CD4-positive, alpha-beta T cell (primary cell): ENCODE measurements around the gene ITPKB. TPM values are rescaled to one million over a fixed set of nuclear protein-coding genes. Genes with fewer than 3 reads are reported as not detected.

Experiments used
- ATAC-seq: fragments of 200-7000 bp; cut with Tn5 transposase; one replicate; pipeline ENCODE4 v1.10.0; 2022; ENCODE audit warnings: mild to moderate bottlenecking; ENCODE audit not compliant: poor library complexity
- CTCF ChIA-PET: fragments of 350-600 bp; sonication (Branson Sonifier 250); formaldehyde crosslinking; loops from one replicate; lab custom pipeline; 2021; ENCODE audit warnings: antibody characterized with exemption, inconsistent platforms; lab: Charles Lee
- POLR2A ChIA-PET: fragments of 350-600 bp; sonication (Branson Sonifier 250); formaldehyde crosslinking; loops from one replicate; lab custom pipeline; 2021; ENCODE audit warnings: antibody characterized with exemption, inconsistent platforms; lab: Charles Lee
- DNase-seq, 14 experiments: peaks; one replicate each; pipeline ENCODE4 v3.0.0-alpha.2; 2013 to 2020; ENCODE audit warnings: mixed read lengths in 2 of 14
- H3K27ac ChIP-seq, 2 donors: one replicate each; pipeline versions ENCODE4 v1.5.1 to v1.7.0; 2013; ENCODE audit warnings: low read length in 2 of 2, low read depth in 1 of 2, mild to moderate bottlenecking in 1 of 2
- H3K27me3 ChIP-seq, 2 experiments: 1 replicate in 1 of 2; 2 replicates in 1 of 2; pipeline versions ENCODE4 v1.6.1 to v1.7.0; 2013; ENCODE audit warnings: low read length in 2 of 2, control low read depth in 1 of 2, mild to moderate bottlenecking in 1 of 2, moderate library complexity in 1 of 2; ENCODE audit not compliant: insufficient read depth in 2 of 2, control insufficient read depth in 1 of 2
- H3K36me3 ChIP-seq: one replicate; pipeline ENCODE4 v1.6.1; 2013; ENCODE audit warnings: low read length, control low read depth; ENCODE audit not compliant: insufficient read depth
- H3K4me1 ChIP-seq: one replicate; pipeline ENCODE4 v1.6.1; 2013; ENCODE audit warnings: low read length, control low read depth; ENCODE audit not compliant: insufficient read depth
- H3K4me3 ChIP-seq: one replicate; pipeline ENCODE4 v1.5.1; 2013; ENCODE audit warnings: mild to moderate bottlenecking, low read length, moderate library complexity
- H3K9me3 ChIP-seq, 2 experiments: 1 replicate in 1 of 2; 2 replicates in 1 of 2; pipeline versions ENCODE4 v1.6.1 to v1.7.0; 2013; ENCODE audit warnings: low read length in 2 of 2, mild to moderate bottlenecking in 2 of 2, control low read depth in 1 of 2, moderate library complexity in 1 of 2; ENCODE audit not compliant: control insufficient read depth in 1 of 2, insufficient read depth in 1 of 2
- H3K27ac Mint-ChIP-seq: one replicate; pipeline ENCODE4 v1.8.0; 2020; ENCODE audit warnings: mixed read lengths
- H3K27me3 Mint-ChIP-seq: one replicate; pipeline ENCODE4 v1.8.0; 2021; ENCODE audit warnings: mixed read lengths
- H3K36me3 Mint-ChIP-seq: one replicate; pipeline ENCODE4 v1.8.0; 2021; ENCODE audit warnings: low read depth, mixed read lengths
- H3K4me1 Mint-ChIP-seq: one replicate; pipeline ENCODE4 v1.8.0; 2021; ENCODE audit warnings: low read depth, mixed read lengths
- H3K4me3 Mint-ChIP-seq: one replicate; pipeline ENCODE4 v1.8.0; 2020; ENCODE audit warnings: mild to moderate bottlenecking, mixed read lengths
- H3K9me3 Mint-ChIP-seq: one replicate; pipeline ENCODE4 v1.8.0; 2020; ENCODE audit warnings: mixed read lengths
- CTCF ChIP-seq: fragments of 200-600 bp; IDR thresholded peaks from one replicate; pipeline ENCODE4 v1.8.0; 2022; ENCODE audit warnings: antibody characterized with exemption, mild to moderate bottlenecking
- intact Hi-C, 2 experiments: fragments of 100-400 bp; cut with DNase I in 1 of 2; cut with micrococcal nuclease in 1 of 2; formaldehyde crosslinking; loops; one replicate each; pipeline versions ENCODE4 v1.15.1 to v1.9.0; 2023 to 2025; cut with DNase I, micrococcal nuclease
- total RNA-seq, 174 experiments: library from RNA in 2 of 174; stranded (reverse) in 2 of 174; gene quantifications; one replicate each; pipeline ENCODE4 v1.2.3 and lab custom pipeline; 2021 to 2026

The ITPKB gene
- total RNA-seq, 2 experiments from 2014 or later, result 565 to 583 TPM

- H3K36me3 Mint-ChIP-seq, result no peaks in the 10 kb centered on the region
- Histone ChIP-seq H3K9me3 (no peaks in the 10 kb centered on the region), H3K36me3 (no peaks in the 10 kb centered on the region), H3K4me3 (no peak overlapping the region), H3K27me3 (no peaks in the 10 kb centered on the region), H3K27ac (no peak overlapping the region), H3K4me1 (peaks cover 22% of the 10 kb centered on the region)
- no peak for TF ChIP-seq CTCF
- H3K4me3 Mint-ChIP-seq, result no peak overlapping the region
- no peak overlapping the region for H3K27ac Mint-ChIP-seq
- DNase-seq, result no peak
- CTCF ChIA-PET, result no interaction called here
- H3K9me3 Mint-ChIP-seq, result no peaks in the 10 kb centered on the region
- intact Hi-C loops, result no loop called here
- POLR2A ChIA-PET, result interaction anchor here (1.6 kb wide), 1 partner anchor 39 kb away, joined by 6 read pairs; the partner anchor contains the start of gene ITPKB
- ATAC-seq, result no peak
- H3K27me3 Mint-ChIP-seq, result no peaks in the 10 kb centered on the region
- peaks cover 6% of the 10 kb centered on the region for H3K4me1 Mint-ChIP-seq
Observed at GRCh38 chr1:226778657-226779058, 39.6 kb upstream of the ITPKB start.

DNA sequence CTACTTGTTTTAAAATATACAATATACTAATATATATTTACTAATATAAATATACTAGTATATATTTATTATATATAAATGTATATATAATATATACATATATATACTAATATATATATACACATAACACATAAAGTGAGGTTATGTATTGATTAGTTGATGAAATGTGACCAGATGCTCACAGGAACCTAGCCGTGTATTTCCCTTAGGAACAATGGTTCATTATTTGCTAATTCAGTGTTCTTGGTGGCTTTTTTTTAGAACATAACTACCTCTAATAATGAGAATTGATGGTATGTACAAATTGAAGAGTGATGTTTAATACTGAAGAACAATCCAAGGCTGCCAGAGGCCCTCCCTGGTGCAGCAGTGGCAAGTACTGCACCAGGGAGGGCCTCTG is 37.9 kb upstream of the ITPKB start:
- H3K9me3 ChIP-seq, result no peaks in the 10 kb centered on the region
- no peak for ATAC-seq
- peaks cover 22% of the 10 kb centered on the region for H3K4me1 ChIP-seq
- Mint-ChIP-seq H3K4me1 (peaks cover 6% of the 10 kb centered on the region), H3K4me3 (no peak overlapping the region), H3K36me3 (no peaks in the 10 kb centered on the region), H3K27me3 (no peaks in the 10 kb centered on the region), H3K9me3 (no peaks in the 10 kb centered on the region), H3K27ac (no peak overlapping the region)
- H3K27me3 ChIP-seq, result no peaks in the 10 kb centered on the region
- no peaks in the 10 kb centered on the region for H3K36me3 ChIP-seq
- no peak overlapping the region for H3K27ac ChIP-seq
- no peak for TF ChIP-seq CTCF
- no peak overlapping the region for H3K4me3 ChIP-seq
- ChIA-PET CTCF (no interaction called here), POLR2A (no interaction called here)
- DNase-seq, result no peak
- intact Hi-C loops, result no loop called here

- DNase-seq (no peak), ATAC-seq (no peak)
- Mint-ChIP-seq H3K27ac (no peak overlapping the region), H3K4me3 (no peak overlapping the region), H3K27me3 (no peaks in the 10 kb centered on the region), H3K36me3 (no peaks in the 10 kb centered on the region), H3K9me3 (no peaks in the 10 kb centered on the region), H3K4me1 (peaks cover 6% of the 10 kb centered on the region)
- CTCF ChIA-PET, result no interaction called here
- POLR2A ChIA-PET, result no interaction called here
- Histone ChIP-seq H3K36me3 (no peaks in the 10 kb centered on the region), H3K9me3 (no peaks in the 10 kb centered on the region), H3K4me1 (peaks cover 22% of the 10 kb centered on the region), H3K27ac (no peak overlapping the region), H3K27me3 (no peaks in the 10 kb centered on the region), H3K4me3 (no peak overlapping the region)
- intact Hi-C loops, result no loop called here
- no peak for TF ChIP-seq CTCF
Observed at GRCh38 chr1:226776066-226776465, 37.0 kb upstream of the ITPKB start.
